ENCODE results near the gene PAPOLA. TPM values are rescaled to one million over a fixed set of nuclear protein-coding genes. Genes with fewer than 3 reads are reported as not detected.
"Not testable (repeated sequence)": the region's sequence is repeated elsewhere in the genome, so short reads cannot be mapped to it uniquely, and the experiment has no call there.

The PAPOLA gene
- total RNA-seq, 1 experiment from 2014 or later: 223 TPM

- DNase-seq (ENCODE audit: low read depth, low spot score) (no peak), ATAC-seq (no peak)
- Histone ChIP-seq H4K20me1 (ENCODE audit: insufficient read depth) (peaks cover 24% of the 10 kb centered on the region; the same call in 1 of the 2 replicates), H3K4me2 (ENCODE audit: low read length) (peak overlapping the region; percentile 91), H2AFZ (ENCODE audit: low read depth, low read length, poor library complexity, severe bottlenecking) (no peak overlapping the region), H3K27me3 (ENCODE audit: insufficient read depth, low read length) (no peaks in the 10 kb centered on the region), H3K9me2 (ENCODE audit: insufficient read depth) (no peaks in the 10 kb centered on the region), H3K4me3 (replicated peaks in 1 of 2; ENCODE audit: low read depth in 1 of 2, low read length in 2 of 2) (peak overlapping the region; percentile 70 to 97), H3K36me3 (ENCODE audit: control insufficient read depth in 1 of 2, insufficient read depth in 2 of 2, low read length in 2 of 2) (no peaks in the 10 kb centered on the region), H3K9ac (ENCODE audit: low read length) (peak overlapping the region; percentile 94), H3K27ac (ENCODE audit: low read depth, low read length) (peak overlapping the region; percentile 83), H3K79me2 (ENCODE audit: insufficient read depth, low read length) (peaks cover 71% of the 10 kb centered on the region), H3K9me3 (ENCODE audit: control insufficient read depth in 1 of 2, insufficient read depth in 1 of 2, low read depth in 1 of 2, low read length in 2 of 2) (no peaks in the 10 kb centered on the region), H3K4me1 (ENCODE audit: control insufficient read depth in 1 of 2, insufficient read depth in 2 of 2, low read length in 2 of 2) (peaks cover 13 to 34% of the 10 kb centered on the region in 2 experiments)
- intact Hi-C loops (cut with micrococcal nuclease): loop anchor here (2.0 to 10.0 kb wide), 2 partner anchors 32 to 138 kb away; partner anchors contain the start of genes ATG2B and GSKIP
- RAD21 ChIA-PET (ENCODE audit: low non-redundant PET in 1 of 2, low total read pairs in 2 of 2, uncharacterized antibody in 2 of 2, unreplicated experiment in 2 of 2): no interaction called here
- CTCF ChIA-PET: no interaction called here
- TF ChIP-seq POLR2A (IDR thresholded peaks at IDR 0.05; ENCODE audit: borderline replicate concordance, extremely low read depth, insufficient read depth, insufficient read length) (no peak), YY1 (IDR thresholded peaks at IDR 0.05; ENCODE audit: extremely low read depth, insufficient replicate concordance, low read depth, low read length) (no peak), EZH2phosphoT487 (IDR thresholded peaks at IDR 0.05; ENCODE audit: borderline replicate concordance) (no peak), SRF (IDR thresholded peaks at IDR 0.05; ENCODE audit: low read depth) (no peak), ZFX (IDR thresholded peaks at IDR 0.05) (no peak), REST (IDR thresholded peaks at IDR 0.05; ENCODE audit: low read depth) (no peak), FOSL1 (IDR thresholded peaks at IDR 0.05; ENCODE audit: low read depth) (no peak), ELF1 (IDR thresholded peaks at IDR 0.05; ENCODE audit: borderline replicate concordance, low read depth) (no peak)
- no TSS peak for BruUV-seq (replicated peaks)
- POLR2A ChIA-PET: no interaction called here
Measured at GRCh38 chr14:96503306-96503679, 1.1 kb downstream of the PAPOLA start.

GRCh38 chr14:96504353-96504752, 2.2 kb downstream of the PAPOLA start:
- H3K9me2 ChIP-seq (ENCODE audit: insufficient read depth); ATAC-seq; POLR2A ChIA-PET; H3K27ac ChIP-seq (ENCODE audit: low read depth, low read length); BruUV-seq (replicated peaks); H3K36me3 ChIP-seq (ENCODE audit: control insufficient read depth in 1 of 2, insufficient read depth in 2 of 2, low read length in 2 of 2); CTCF ChIA-PET; H3K27me3 ChIP-seq (ENCODE audit: insufficient read depth, low read length); H3K9ac ChIP-seq (ENCODE audit: low read length); RAD21 ChIA-PET (ENCODE audit: low non-redundant PET in 1 of 2, low total read pairs in 2 of 2, uncharacterized antibody in 2 of 2, unreplicated experiment in 2 of 2); DNase-seq (ENCODE audit: low read depth, low spot score); H2AFZ ChIP-seq (ENCODE audit: low read depth, low read length, poor library complexity, severe bottlenecking); H3K9me3 ChIP-seq (ENCODE audit: control insufficient read depth in 1 of 2, insufficient read depth in 1 of 2, low read depth in 1 of 2, low read length in 2 of 2): not testable (repeated sequence)
- H3K79me2 ChIP-seq (ENCODE audit: insufficient read depth, low read length): peaks cover 82% of the 10 kb centered on the region
- peak overlapping the region; percentile 91 for H3K4me2 ChIP-seq (ENCODE audit: low read length)
- peaks cover 34% of the 10 kb centered on the region; the same call in 1 of the 2 replicates for H4K20me1 ChIP-seq (ENCODE audit: insufficient read depth)
- peaks cover 20 to 37% of the 10 kb centered on the region in 2 experiments for H3K4me1 ChIP-seq (ENCODE audit: control insufficient read depth in 1 of 2, insufficient read depth in 2 of 2, low read length in 2 of 2)
- intact Hi-C loops (cut with micrococcal nuclease): loop anchor here (10.0 kb wide), 1 partner anchor 140 kb away; the partner anchor contains the start of genes ATG2B and GSKIP
- H3K4me3 ChIP-seq (replicated peaks in 1 of 2; ENCODE audit: low read depth in 1 of 2, low read length in 2 of 2): peak overlapping the region in 1 of 2 experiments; percentile 97; a peak in 1 of 4 replicates

Measured in HCT116 (cell line).